ENCODE results near the gene TTC33.

DNA sequence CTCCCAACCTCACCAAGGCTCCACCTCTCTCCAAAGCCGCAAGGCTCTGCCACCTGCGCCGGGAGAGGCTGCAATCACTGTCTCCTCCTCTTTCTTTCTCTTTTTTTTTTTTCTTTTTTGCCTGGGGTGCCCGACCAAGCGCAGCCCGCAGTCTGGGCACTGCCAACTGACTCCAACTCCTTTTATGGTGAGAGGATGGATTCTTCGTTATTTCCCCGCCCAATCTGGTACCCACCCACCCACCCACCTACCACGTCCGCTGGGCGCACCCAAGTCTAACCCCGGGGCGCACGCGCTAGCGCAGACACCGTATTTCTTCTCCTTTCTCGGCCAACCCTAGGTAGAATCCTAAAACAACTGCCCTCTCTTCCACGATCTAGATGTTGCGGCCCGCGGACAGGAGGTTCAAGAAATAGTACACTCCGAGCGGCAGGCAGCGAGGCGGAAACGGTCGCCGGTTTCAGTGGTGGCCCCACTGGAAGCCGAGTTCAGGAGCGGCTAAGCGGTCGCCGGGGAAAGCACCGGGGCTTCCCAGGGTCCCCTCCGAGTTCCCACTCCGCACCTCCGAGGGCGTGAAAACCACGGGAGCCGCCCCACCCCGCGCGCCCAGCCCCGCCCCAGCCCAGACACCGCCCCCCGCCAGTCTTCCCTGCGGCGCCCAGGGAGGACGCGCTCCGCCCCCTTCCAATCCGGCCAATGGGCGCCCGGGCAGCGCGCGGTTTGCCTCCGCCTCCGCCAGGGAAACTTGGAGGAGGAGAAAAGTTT lies 76.4 kb downstream of the TTC33 start:
- TF ChIP-seq, protein P1, sequence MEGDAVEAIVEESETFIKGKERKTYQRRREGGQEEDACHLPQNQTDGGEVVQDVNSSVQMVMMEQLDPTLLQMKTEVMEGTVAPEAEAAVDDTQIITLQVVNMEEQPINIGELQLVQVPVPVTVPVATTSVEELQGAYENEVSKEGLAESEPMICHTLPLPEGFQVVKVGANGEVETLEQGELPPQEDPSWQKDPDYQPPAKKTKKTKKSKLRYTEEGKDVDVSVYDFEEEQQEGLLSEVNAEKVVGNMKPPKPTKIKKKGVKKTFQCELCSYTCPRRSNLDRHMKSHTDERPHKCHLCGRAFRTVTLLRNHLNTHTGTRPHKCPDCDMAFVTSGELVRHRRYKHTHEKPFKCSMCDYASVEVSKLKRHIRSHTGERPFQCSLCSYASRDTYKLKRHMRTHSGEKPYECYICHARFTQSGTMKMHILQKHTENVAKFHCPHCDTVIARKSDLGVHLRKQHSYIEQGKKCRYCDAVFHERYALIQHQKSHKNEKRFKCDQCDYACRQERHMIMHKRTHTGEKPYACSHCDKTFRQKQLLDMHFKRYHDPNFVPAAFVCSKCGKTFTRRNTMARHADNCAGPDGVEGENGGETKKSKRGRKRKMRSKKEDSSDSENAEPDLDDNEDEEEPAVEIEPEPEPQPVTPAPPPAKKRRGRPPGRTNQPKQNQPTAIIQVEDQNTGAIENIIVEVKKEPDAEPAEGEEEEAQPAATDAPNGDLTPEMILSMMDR (IDR thresholded peaks at IDR 0.05): no peak
- TF ChIP-seq, protein P2, sequence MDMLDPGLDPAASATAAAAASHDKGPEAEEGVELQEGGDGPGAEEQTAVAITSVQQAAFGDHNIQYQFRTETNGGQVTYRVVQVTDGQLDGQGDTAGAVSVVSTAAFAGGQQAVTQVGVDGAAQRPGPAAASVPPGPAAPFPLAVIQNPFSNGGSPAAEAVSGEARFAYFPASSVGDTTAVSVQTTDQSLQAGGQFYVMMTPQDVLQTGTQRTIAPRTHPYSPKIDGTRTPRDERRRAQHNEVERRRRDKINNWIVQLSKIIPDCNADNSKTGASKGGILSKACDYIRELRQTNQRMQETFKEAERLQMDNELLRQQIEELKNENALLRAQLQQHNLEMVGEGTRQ (IDR thresholded peaks at IDR 0.05; ENCODE audit: borderline replicate concordance, low read depth, low read length): no peak
- TF ChIP-seq RXRA (IDR thresholded peaks at IDR 0.05; ENCODE audit: borderline replicate concordance, low read depth): no peak
- TF ChIP-seq SIN3A (IDR thresholded peaks at IDR 0.05; ENCODE audit: borderline replicate concordance, low read depth, low read length): no peak
- no peak for TF ChIP-seq TEAD4 (IDR thresholded peaks at IDR 0.05; ENCODE audit: borderline replicate concordance, insufficient read depth)
- no peak for TF ChIP-seq EP300 (IDR thresholded peaks at IDR 0.05; ENCODE audit: borderline replicate concordance in 1 of 2, low read depth in 1 of 2, low read length in 1 of 2)
- TF ChIP-seq NFIC (IDR thresholded peaks at IDR 0.05; ENCODE audit: borderline replicate concordance): no peak
- no peak for TF ChIP-seq JUND (IDR thresholded peaks at IDR 0.05)
- TF ChIP-seq, protein P3, sequence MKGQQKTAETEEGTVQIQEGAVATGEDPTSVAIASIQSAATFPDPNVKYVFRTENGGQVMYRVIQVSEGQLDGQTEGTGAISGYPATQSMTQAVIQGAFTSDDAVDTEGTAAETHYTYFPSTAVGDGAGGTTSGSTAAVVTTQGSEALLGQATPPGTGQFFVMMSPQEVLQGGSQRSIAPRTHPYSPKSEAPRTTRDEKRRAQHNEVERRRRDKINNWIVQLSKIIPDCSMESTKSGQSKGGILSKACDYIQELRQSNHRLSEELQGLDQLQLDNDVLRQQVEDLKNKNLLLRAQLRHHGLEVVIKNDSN (IDR thresholded peaks at IDR 0.05; ENCODE audit: borderline replicate concordance, low read depth): no peak
- no peak for TF ChIP-seq FOXM1 (IDR thresholded peaks at IDR 0.05; ENCODE audit: low read depth)
- TF ChIP-seq POLR2AphosphoS5 (IDR thresholded peaks at IDR 0.05; ENCODE audit: low read depth, low read length): no peak

Data from SK-N-SH (cell line).